K562 (cell line): ENCODE data around the gene RBM19.

ENCODE experiments used
- CREM ChIP-seq: IDR thresholded peaks from 2 replicates; pipeline ENCODE4 v1.6.1; 2014; ENCODE audit warnings: antibody characterized with exemption, low read depth
- FIP1L1 ChIP-seq: fragments of 200-400 bp; formaldehyde crosslinking; IDR thresholded peaks from 2 replicates; pipeline ENCODE4 v1.6.1; 2018; ENCODE audit warnings: mild to moderate bottlenecking, low read depth, low read length; ENCODE audit not compliant: poor library complexity, severe bottlenecking
- ILK ChIP-seq: fragments of 450-650 bp; IDR thresholded peaks from 2 replicates; pipeline ENCODE4 v1.6.1; 2016; ENCODE audit warnings: missing genetic modification characterization, low read depth, mild to moderate bottlenecking, missing compliant biosample characterization, moderate library complexity, borderline replicate concordance
- MYC ChIP-seq, 2 experiments: fragments of 250-450 bp in 1 of 2; sonication (Bioruptor Pico) in 1 of 2; IDR thresholded peaks; 2 replicates each; pipeline versions ENCODE4 v1.5.1 to v1.6.1; 2012 to 2021; ENCODE audit warnings: low read depth in 2 of 2, borderline replicate concordance in 1 of 2, improper control_type of control experiment in 1 of 2, low read length in 1 of 2, mild to moderate bottlenecking in 1 of 2, moderate library complexity in 1 of 2
- POLR2A ChIP-seq: fragments of 450-650 bp; conservative IDR thresholded peaks from 2 replicates; pipeline ENCODE4 v1.6.1; 2016
- SMARCC2 ChIP-seq: fragments of 450-650 bp; IDR thresholded peaks from 2 replicates; pipeline ENCODE4 v1.6.1; 2017; ENCODE audit warnings: antibody characterized with exemption, moderate library complexity, mild to moderate bottlenecking, low read depth
- TAF1 ChIP-seq: IDR thresholded peaks from 2 replicates; pipeline ENCODE4 v1.6.1; 2011; ENCODE audit warnings: mild to moderate bottlenecking, low read length, moderate library complexity; ENCODE audit not compliant: insufficient read depth, control insufficient read depth, severe bottlenecking; ENCODE audit errors: extremely low read depth
- TF ChIP-seq, protein P1 (sequence below), 3 experiments: IDR thresholded peaks in 2 of 3; conservative IDR thresholded peaks in 1 of 3; 2 replicates each; pipeline ENCODE4 v1.5.1; 2011 to 2012; ENCODE audit warnings: low read length in 3 of 3, mild to moderate bottlenecking in 3 of 3, control low read depth in 2 of 3, improper control_type of control experiment in 1 of 3, inconsistent platforms in 1 of 3, low read depth in 1 of 3, mixed read lengths in 1 of 3, moderate library complexity in 1 of 3; ENCODE audit not compliant: insufficient read depth in 2 of 3
- TF ChIP-seq, protein P2 (sequence below): fragments of 250-450 bp; sonication (Bioruptor Pico); IDR thresholded peaks from 2 replicates; pipeline ENCODE4 v1.5.0; 2021
- TF ChIP-seq, protein P3 (sequence below), 2 experiments: fragments of 450-650 bp; formaldehyde crosslinking in 1 of 2; IDR thresholded peaks; 2 replicates each; pipeline versions ENCODE4 v1.4.0 to v1.6.1; 2014 to 2020; ENCODE audit warnings: mild to moderate bottlenecking in 2 of 2, borderline replicate concordance in 1 of 2, low read depth in 1 of 2
- TF ChIP-seq, protein P4 (sequence below): sonication (generic); formaldehyde crosslinking; IDR thresholded peaks from 2 replicates; pipeline ENCODE4 v1.8.1; 2023; ENCODE audit warnings: mild to moderate bottlenecking, missing genetic modification reagents

DNA sequence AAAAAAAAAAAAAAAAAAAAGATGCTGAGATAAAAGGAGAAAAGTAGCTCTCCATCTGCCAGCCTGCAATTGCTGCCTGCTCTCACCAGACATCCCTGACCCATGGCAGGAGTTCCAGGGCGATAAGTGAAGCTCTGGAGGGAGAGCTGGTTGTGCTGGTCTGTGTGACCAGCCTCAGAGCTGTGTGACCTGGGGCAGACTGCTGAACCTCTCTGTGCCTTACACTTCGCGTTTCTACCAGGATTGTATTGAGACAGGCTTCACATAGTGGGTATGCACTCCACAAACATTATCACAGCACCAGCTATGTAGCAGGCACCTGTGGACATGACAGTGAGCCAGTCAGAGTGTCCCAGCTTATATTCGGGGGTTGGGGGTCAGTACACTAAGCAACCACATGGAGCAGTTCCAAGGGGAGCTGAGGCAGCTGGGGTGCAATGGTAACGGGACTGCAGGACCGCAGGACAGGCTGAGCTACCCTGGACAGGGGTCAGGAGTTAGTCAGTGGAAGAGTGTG lies 57.5 kb downstream of the RBM19 start:
- TF ChIP-seq MYC (IDR thresholded peaks at IDR 0.05; ENCODE audit: low read depth, low read length), result no peak
- no peak for TF ChIP-seq MYC (CRISPR knock-in tag; IDR thresholded peaks at IDR 0.05; ENCODE audit: borderline replicate concordance, low read depth)
- no peak for TF ChIP-seq TAF1
- TF ChIP-seq, protein P1, sequence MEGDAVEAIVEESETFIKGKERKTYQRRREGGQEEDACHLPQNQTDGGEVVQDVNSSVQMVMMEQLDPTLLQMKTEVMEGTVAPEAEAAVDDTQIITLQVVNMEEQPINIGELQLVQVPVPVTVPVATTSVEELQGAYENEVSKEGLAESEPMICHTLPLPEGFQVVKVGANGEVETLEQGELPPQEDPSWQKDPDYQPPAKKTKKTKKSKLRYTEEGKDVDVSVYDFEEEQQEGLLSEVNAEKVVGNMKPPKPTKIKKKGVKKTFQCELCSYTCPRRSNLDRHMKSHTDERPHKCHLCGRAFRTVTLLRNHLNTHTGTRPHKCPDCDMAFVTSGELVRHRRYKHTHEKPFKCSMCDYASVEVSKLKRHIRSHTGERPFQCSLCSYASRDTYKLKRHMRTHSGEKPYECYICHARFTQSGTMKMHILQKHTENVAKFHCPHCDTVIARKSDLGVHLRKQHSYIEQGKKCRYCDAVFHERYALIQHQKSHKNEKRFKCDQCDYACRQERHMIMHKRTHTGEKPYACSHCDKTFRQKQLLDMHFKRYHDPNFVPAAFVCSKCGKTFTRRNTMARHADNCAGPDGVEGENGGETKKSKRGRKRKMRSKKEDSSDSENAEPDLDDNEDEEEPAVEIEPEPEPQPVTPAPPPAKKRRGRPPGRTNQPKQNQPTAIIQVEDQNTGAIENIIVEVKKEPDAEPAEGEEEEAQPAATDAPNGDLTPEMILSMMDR (IDR thresholded peaks at IDR 0.05 in 2 of 3, conservative IDR thresholded peaks at IDR 0.05 in 1 of 3; ENCODE audit: insufficient read depth in 2 of 3, low read depth in 1 of 3, low read length in 3 of 3), result no peak
- TF ChIP-seq, protein P2, sequence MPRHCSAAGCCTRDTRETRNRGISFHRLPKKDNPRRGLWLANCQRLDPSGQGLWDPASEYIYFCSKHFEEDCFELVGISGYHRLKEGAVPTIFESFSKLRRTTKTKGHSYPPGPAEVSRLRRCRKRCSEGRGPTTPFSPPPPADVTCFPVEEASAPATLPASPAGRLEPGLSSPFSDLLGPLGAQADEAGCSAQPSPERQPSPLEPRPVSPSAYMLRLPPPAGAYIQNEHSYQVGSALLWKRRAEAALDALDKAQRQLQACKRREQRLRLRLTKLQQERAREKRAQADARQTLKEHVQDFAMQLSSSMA (CRISPR knock-in tag), result no peak
- TF ChIP-seq, protein P3, sequence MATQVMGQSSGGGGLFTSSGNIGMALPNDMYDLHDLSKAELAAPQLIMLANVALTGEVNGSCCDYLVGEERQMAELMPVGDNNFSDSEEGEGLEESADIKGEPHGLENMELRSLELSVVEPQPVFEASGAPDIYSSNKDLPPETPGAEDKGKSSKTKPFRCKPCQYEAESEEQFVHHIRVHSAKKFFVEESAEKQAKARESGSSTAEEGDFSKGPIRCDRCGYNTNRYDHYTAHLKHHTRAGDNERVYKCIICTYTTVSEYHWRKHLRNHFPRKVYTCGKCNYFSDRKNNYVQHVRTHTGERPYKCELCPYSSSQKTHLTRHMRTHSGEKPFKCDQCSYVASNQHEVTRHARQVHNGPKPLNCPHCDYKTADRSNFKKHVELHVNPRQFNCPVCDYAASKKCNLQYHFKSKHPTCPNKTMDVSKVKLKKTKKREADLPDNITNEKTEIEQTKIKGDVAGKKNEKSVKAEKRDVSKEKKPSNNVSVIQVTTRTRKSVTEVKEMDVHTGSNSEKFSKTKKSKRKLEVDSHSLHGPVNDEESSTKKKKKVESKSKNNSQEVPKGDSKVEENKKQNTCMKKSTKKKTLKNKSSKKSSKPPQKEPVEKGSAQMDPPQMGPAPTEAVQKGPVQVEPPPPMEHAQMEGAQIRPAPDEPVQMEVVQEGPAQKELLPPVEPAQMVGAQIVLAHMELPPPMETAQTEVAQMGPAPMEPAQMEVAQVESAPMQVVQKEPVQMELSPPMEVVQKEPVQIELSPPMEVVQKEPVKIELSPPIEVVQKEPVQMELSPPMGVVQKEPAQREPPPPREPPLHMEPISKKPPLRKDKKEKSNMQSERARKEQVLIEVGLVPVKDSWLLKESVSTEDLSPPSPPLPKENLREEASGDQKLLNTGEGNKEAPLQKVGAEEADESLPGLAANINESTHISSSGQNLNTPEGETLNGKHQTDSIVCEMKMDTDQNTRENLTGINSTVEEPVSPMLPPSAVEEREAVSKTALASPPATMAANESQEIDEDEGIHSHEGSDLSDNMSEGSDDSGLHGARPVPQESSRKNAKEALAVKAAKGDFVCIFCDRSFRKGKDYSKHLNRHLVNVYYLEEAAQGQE (IDR thresholded peaks at IDR 0.05; ENCODE audit: borderline replicate concordance), result no peak
- TF ChIP-seq, protein P3 (CRISPR knock-in tag; IDR thresholded peaks at IDR 0.05; ENCODE audit: low read depth), result no peak
- no peak for TF ChIP-seq FIP1L1
- no peak for TF ChIP-seq ILK (tag)
- TF ChIP-seq, protein P4, sequence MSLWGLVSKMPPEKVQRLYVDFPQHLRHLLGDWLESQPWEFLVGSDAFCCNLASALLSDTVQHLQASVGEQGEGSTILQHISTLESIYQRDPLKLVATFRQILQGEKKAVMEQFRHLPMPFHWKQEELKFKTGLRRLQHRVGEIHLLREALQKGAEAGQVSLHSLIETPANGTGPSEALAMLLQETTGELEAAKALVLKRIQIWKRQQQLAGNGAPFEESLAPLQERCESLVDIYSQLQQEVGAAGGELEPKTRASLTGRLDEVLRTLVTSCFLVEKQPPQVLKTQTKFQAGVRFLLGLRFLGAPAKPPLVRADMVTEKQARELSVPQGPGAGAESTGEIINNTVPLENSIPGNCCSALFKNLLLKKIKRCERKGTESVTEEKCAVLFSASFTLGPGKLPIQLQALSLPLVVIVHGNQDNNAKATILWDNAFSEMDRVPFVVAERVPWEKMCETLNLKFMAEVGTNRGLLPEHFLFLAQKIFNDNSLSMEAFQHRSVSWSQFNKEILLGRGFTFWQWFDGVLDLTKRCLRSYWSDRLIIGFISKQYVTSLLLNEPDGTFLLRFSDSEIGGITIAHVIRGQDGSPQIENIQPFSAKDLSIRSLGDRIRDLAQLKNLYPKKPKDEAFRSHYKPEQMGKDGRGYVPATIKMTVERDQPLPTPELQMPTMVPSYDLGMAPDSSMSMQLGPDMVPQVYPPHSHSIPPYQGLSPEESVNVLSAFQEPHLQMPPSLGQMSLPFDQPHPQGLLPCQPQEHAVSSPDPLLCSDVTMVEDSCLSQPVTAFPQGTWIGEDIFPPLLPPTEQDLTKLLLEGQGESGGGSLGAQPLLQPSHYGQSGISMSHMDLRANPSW (CRISPR knock-in tag), result no peak
- TF ChIP-seq CREM, result no peak
- no peak for TF ChIP-seq SMARCC2
- TF ChIP-seq POLR2A, result no peak
